ENCODE measurements around the gene RASSF3. TPM values are rescaled to one million over a fixed set of nuclear protein-coding genes. Genes with fewer than 3 reads are reported as not detected.

The RASSF3 gene
- total RNA-seq, 2 donors from 2014 or later = 40.6 to 55.7 TPM

DNA sequence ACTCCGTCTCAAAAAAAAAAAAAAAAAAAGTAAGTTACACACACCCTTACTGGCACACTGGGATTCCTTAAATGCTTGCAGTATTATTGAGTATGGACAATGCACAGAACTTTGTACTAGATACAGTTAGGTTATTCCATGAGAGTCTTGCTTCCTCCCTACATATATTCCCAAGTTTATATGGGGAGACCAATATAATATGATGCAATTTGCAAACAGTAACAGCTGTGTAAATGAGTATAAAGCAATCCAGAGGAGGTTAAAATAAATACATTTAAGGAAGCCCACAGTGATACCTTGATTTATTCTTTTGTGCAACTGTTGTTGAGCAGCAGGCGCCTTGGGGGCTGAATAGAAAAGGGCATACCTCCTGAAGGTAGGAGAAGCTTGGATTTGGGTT is 26.6 kb downstream of the RASSF3 start:
- 83% methylated on average over 2 of the region's 2 CpGs for WGBS
- no peak for DNase-seq (ENCODE audit: low spot score)
- TF ChIP-seq, protein P1, sequence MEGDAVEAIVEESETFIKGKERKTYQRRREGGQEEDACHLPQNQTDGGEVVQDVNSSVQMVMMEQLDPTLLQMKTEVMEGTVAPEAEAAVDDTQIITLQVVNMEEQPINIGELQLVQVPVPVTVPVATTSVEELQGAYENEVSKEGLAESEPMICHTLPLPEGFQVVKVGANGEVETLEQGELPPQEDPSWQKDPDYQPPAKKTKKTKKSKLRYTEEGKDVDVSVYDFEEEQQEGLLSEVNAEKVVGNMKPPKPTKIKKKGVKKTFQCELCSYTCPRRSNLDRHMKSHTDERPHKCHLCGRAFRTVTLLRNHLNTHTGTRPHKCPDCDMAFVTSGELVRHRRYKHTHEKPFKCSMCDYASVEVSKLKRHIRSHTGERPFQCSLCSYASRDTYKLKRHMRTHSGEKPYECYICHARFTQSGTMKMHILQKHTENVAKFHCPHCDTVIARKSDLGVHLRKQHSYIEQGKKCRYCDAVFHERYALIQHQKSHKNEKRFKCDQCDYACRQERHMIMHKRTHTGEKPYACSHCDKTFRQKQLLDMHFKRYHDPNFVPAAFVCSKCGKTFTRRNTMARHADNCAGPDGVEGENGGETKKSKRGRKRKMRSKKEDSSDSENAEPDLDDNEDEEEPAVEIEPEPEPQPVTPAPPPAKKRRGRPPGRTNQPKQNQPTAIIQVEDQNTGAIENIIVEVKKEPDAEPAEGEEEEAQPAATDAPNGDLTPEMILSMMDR (IDR thresholded peaks at IDR 0.05) = no peak
- no peak for TF ChIP-seq POLR2AphosphoS5 (IDR thresholded peaks at IDR 0.05)
- TF ChIP-seq POLR2A (IDR thresholded peaks at IDR 0.05) = no peak
- H3K27ac ChIP-seq = no peak overlapping the region
- no peak overlapping the region for H3K4me3 ChIP-seq
- no peaks in the 10 kb centered on the region for H3K9me3 ChIP-seq
- no peaks in the 10 kb centered on the region for H3K27me3 ChIP-seq (replicated peaks; ENCODE audit: insufficient read depth)
- no peaks in the 10 kb centered on the region for H3K4me1 ChIP-seq (replicated peaks)
- H3K36me3 ChIP-seq = no peaks in the 10 kb centered on the region
- intact Hi-C loops (cut with DNase I) = no loop called here

DNA sequence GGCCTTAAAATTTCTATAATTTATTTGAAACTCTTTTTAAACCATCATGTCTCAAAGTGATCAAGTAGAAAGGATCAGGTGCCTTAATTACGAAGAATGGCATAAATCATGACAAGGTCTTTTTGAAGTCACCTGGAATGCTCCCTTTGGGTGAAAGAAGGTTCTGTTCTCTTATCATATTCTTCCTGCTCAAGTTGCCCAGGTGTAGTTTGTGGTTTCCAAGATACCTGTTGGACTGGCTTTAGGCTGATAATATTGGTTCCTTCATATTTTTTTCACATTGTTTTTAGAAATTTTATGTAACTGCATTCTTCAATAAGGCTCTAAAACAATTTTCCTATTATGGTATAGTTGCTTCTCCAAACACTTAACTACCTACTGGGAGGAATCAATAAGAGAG is 29.2 kb downstream of the RASSF3 start:
- intact Hi-C loops (cut with DNase I) = no loop called here
- Histone ChIP-seq H3K9me3 (no peaks in the 10 kb centered on the region), H3K4me1 (replicated peaks) (no peaks in the 10 kb centered on the region), H3K4me3 (no peak overlapping the region), H3K36me3 (no peaks in the 10 kb centered on the region), H3K27ac (no peak overlapping the region), H3K27me3 (replicated peaks; ENCODE audit: insufficient read depth) (no peaks in the 10 kb centered on the region)
- TF ChIP-seq, protein P1 (IDR thresholded peaks at IDR 0.05) = no peak
- TF ChIP-seq POLR2A (IDR thresholded peaks at IDR 0.05) = no peak
- TF ChIP-seq POLR2AphosphoS5 (IDR thresholded peaks at IDR 0.05) = no peak
- no peak for DNase-seq (ENCODE audit: low spot score)
- WGBS = 23% methylated on average over 1 of the region's 1 CpG

DNA sequence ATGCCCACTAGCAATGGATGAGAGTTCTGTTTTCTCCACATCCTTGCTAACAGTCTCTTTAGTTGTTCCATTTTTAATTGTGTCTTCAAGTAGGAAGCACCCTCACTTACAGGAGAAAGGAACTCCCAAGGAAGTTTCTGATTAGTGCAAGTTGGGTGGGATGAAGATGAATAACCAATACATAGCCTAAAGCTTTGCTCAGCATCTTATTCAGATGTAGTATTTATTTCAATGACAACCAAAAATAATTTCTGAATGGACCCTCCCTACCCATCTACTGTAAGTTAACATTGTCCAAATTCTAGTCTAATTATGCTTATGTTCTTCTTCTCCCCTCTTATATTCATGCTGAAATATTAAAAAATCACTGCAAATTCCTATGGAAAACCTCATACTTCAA is 36.0 kb downstream of the RASSF3 start:
- no peak for TF ChIP-seq POLR2A (IDR thresholded peaks at IDR 0.05)
- Histone ChIP-seq H3K27ac (no peak overlapping the region), H3K27me3 (replicated peaks; ENCODE audit: insufficient read depth) (no peaks in the 10 kb centered on the region), H3K4me1 (replicated peaks) (no peaks in the 10 kb centered on the region), H3K4me3 (no peak overlapping the region), H3K36me3 (no peaks in the 10 kb centered on the region), H3K9me3 (no peaks in the 10 kb centered on the region)
- intact Hi-C loops (cut with DNase I) = no loop called here
- no peak for DNase-seq (ENCODE audit: low spot score)

DNA sequence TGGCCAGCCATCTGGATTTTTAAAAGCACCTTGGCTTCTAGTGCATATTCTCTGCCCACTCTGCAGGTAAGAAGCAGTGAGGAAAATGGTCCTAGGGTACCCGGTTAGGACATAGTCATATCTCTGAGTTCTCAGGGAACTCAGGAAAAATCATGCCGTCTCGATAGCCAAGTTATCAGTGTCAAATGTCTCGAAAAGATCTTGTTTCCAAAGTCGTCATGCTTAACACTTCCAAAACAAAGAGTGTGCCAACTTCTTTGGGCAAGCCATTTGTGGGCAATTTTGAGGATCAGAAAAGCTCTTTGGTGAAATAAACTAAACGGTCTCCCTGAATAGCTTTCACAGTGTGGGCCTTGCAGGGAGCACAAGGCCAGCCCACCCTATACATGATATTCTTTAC is 39.2 kb downstream of the RASSF3 start:
- H3K36me3 ChIP-seq = no peaks in the 10 kb centered on the region
- 86% methylated on average over 6 of the region's 6 CpGs for WGBS
- TF ChIP-seq, protein P1 (IDR thresholded peaks at IDR 0.05) = no peak
- TF ChIP-seq POLR2AphosphoS5 (IDR thresholded peaks at IDR 0.05) (no peak), POLR2A (IDR thresholded peaks at IDR 0.05) (no peak)
- no peak for DNase-seq (ENCODE audit: low spot score)
- no peaks in the 10 kb centered on the region for H3K4me1 ChIP-seq (replicated peaks)
- H3K27me3 ChIP-seq (replicated peaks; ENCODE audit: insufficient read depth) = no peaks in the 10 kb centered on the region
- H3K4me3 ChIP-seq = no peak overlapping the region
- intact Hi-C loops (cut with DNase I) = no loop called here
- H3K27ac ChIP-seq = no peak overlapping the region
- no peaks in the 10 kb centered on the region for H3K9me3 ChIP-seq

DNA sequence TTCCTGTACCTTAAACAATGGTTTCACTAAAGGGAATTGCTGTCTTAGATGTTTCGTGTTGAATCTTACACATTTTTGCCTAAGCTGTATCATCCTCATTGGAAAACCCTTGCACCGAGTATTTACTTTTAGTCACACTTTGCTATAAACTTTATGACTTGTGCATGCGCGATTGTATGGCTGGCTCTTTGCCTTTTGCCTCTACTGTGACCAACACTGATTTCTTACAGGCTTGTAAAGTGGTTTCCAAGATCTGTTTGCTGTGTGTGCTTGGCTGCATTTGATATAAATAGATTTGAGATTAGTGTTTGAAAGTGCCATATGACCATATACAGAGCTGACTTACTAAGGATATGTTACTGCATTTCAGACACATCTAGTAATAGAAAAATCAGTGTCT is 40.5 kb downstream of the RASSF3 start:
- 11% methylated on average over 4 of the region's 4 CpGs for WGBS
- DNase-seq (ENCODE audit: low spot score) = peak; percentile 66
- H3K27me3 ChIP-seq (replicated peaks; ENCODE audit: insufficient read depth) = no peaks in the 10 kb centered on the region
- H3K36me3 ChIP-seq = no peaks in the 10 kb centered on the region
- intact Hi-C loops (cut with DNase I) = no loop called here
- no peaks in the 10 kb centered on the region for H3K9me3 ChIP-seq
- H3K4me1 ChIP-seq (replicated peaks) = no peaks in the 10 kb centered on the region
- no peak overlapping the region for H3K27ac ChIP-seq
- TF ChIP-seq, protein P1 (IDR thresholded peaks at IDR 0.05) = no peak
- TF ChIP-seq POLR2AphosphoS5 (IDR thresholded peaks at IDR 0.05) (peak; percentile 85), POLR2A (IDR thresholded peaks at IDR 0.05) (no peak)
- H3K4me3 ChIP-seq = no peak overlapping the region
